ENCODE data around the gene CEBPA.
"Not testable (repeated sequence)": the region's sequence is repeated elsewhere in the genome, so short reads cannot be mapped to it uniquely, and the experiment has no call there.

The CEBPA gene

DNA sequence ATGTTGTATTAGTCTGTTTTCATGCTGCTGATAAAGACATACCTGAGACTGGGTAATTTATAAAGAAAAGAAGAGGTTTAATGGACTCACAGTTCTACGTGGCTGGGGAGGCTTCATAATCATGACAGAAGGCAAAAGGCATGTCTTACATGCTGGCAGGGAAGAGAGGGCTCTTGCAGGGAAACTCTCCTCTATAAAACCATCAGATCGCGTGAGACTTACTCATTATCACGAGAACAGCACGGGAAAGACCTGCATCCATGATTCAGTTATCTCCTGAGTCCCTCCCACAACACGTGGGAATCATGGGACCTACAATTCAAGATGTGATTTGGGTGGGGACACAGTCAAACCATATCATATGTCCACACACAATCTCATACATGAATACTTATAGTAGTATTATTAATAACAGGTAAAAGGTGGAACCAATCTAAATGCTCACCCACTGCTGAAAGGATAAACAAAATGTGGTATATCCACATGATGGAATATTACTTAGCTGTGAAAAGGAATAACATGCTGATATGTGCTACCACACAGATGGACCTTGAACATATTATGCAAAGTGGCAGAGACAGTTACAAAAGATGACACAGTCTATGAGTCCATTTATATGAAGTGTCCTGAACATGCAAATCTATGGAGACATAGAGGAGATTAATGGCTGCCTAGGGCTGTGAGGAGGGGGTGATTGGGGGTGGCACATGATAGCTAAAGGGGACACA, 20.9 kb upstream of the CEBPA start:
- DNase-seq = no peak

DNA sequence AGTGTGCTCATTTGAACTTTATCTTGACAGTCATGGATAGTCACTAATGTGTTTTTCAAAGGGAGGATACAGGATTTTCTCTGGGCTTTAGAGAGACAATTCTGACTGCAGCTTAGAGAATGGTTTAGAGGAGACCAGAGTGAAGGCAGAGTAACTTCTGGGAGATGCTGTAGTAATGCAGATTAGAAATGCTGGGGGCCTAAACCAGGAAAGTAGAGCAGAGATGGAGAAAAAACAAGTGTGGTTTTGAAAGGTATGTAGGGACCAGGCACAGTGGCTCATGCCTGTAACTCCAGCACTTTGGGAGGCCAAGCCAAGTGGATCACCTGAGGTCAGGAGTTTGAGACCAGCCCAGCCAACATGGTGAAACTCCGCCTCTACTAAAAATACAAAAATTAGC, 18.3 kb upstream of the CEBPA start:
- no peak for DNase-seq

DNA sequence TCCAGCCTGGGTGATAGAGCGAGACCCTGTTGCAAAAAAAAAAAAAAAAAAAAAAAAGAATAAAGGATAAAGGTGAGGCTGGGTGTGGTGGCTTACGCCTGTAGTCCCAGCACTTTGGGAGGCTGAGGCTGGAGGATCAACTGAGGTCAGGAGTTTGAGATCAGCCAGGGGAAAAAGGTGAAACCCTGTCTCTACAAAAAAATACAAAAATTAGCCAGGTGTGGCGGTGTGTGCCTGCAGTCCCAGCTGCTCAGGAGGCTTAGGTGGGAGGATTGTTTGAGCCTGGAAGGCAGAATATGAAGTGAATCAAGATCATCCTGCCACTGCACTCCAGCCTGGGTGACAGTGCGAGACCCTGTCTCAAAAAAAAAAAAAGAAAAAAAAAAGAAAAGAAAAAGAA, 15.7 kb upstream of the CEBPA start:
- not testable (repeated sequence) for DNase-seq

DNA sequence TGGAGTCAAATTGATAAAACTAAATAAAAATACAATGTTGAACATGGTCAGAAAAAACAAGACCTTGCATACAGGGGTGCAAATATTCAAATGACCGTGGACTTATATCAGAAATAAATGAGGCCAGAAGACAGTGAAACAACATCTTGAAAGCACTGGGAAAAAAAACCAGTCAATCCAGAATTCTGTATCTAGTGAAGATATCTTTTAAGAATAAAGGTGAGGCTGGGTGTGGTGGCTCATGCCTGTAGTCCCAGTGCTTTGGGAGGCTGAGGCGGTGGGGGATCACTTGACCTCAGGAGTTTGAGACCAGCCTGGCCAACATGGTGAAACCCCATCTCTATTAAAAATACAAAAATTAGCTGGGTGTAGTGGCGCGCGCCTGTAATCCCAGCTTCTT, 15.2 kb upstream of the CEBPA start:
- DNase-seq = no peak

DNA sequence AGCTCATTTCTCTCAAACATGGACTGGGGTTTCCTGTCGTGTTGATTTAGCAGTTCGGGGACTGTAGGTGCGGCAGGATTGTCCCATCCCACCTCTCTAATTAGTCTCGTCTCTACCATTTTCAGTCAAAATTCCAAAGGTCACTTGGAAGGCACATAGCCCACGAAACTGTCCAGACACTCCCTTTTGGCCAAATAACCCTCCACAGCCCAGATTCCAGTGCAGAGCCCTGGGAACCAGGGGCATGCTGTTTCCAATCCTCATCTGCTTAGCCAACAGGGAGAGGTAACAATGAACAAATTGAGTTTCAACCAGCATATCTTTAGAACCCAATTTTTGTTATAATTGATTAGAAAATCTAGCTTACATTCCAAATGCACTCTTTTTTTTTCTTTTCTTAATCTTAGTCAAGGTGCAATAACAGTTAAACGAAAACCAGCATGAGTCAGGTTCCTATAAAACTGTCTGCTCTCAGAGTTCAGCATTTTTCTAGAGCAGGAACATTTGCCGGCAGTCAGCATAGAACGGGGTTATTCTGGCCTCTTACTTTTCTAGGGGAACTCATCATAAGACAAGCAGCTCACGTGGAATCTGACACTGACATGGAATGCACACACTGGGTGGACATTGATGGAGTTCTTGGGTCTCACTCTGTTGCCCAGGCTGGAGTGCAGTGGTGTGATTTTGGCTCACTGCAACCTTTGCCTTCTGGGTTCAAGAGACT, 14.4 kb upstream of the CEBPA start:
- DNase-seq = no peak

DNA sequence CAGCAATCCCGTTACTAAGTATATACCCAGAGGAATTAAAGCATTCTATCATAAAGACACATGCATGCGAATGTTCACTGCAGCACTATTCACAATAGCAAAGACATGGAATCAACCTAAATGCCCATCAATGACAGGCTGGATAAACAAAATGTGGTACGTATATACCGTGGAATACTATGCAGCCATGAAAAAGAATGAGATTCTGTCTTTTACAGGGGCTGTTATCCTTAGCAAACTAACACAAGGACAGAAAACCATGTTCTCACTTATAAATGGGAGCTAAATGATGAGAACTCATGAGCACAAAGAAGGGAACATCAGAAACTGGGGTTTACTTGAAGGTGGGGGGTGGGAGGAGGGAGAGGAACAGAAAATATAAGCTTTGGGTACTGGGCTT, 10.5 kb upstream of the CEBPA start:
- not testable (repeated sequence) for DNase-seq

DNA sequence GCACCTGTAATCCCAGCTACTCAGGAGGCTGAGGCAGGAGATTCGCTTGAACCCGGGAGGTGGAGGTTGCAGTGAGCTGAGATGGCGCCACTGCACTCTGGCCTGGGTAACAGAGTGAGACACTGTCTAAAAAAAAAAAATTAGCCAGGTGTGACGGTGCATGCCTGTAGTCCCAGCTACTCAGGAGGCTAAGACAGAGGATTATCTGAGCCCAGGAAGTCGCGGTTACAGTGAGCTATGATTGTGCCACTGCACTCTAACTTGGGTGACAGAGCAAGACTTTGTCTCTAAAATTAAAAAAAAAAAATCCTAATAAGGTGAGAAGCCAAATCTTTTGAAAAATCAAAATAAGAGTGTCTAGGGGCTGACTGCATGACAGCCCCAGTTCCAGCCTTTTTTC, 9.7 kb upstream of the CEBPA start:
- no peak for DNase-seq

DNA sequence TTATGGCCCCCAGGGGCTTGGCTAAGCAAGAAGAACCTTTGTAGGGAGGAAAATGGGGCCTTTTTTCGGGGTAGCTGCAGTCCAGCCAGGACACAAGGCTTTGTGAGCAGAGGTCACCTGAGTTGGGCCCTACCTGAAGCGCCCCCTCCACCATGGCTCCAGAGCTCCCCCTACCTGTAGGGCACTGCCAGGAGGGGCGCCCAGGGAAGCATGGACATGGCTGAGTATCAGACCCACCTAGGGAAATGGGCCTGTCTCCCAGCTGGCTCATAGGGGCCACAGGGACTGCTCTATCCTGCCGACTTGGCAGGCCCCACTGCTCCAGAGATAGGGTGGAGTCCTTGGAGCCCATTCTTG, 9.0 kb upstream of the CEBPA start:
- DNase-seq = no peak

DNA sequence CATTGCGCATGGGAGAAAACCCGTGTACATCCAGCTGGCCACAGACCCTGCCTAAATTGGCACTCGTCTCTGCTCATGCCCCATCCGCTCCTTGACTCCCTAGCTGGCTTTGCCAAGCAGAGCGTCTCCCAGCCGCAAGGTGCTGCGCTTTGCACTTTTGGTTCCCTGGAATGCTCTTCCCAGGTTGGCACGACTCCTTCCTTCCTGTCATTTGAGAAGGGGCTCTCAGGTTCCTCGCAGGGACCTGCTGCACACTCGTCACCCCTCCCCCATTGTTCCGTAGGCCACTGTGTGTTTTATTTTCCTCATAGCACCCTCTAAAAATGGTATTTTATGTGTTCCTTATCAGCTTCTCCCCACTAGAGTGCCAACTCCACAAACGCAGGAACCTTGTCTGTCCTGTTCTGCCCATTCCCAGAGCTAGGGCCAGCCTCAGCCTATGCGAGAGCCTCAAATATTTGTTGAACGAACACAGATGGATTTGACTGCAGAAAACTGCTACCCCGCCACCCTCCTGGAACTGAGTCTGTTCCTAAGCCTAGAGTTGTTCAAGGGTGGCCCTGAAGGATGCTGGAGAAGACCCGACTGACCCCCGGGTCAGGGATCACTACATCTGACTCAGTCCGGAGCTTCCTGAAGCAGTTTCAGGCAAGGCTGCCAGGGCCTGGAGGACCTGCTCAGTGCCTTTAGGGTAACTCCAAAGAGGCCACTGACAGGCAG, 8.4 kb upstream of the CEBPA start:
- DNase-seq = no peak

DNA sequence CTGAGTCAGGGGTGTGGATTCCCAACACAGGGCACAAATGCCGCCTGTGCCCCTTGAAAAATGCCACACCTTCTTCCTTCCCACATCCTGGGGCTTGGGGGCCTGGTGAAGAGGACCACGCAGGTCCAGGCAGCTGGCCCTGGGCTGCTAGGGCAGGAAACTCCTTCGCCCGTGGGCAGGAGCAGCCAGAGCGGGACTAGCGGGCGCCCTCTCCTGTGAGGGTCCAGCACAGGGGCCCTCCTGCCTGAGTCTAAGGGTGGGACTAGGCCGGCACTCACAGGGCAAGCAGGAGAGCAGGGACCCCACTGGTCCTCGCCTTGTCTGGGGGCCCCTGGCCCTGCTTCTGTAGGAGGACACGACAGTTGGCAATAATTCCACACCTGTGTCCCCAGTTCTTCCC, 7.5 kb upstream of the CEBPA start:
- DNase-seq = no peak

DNA sequence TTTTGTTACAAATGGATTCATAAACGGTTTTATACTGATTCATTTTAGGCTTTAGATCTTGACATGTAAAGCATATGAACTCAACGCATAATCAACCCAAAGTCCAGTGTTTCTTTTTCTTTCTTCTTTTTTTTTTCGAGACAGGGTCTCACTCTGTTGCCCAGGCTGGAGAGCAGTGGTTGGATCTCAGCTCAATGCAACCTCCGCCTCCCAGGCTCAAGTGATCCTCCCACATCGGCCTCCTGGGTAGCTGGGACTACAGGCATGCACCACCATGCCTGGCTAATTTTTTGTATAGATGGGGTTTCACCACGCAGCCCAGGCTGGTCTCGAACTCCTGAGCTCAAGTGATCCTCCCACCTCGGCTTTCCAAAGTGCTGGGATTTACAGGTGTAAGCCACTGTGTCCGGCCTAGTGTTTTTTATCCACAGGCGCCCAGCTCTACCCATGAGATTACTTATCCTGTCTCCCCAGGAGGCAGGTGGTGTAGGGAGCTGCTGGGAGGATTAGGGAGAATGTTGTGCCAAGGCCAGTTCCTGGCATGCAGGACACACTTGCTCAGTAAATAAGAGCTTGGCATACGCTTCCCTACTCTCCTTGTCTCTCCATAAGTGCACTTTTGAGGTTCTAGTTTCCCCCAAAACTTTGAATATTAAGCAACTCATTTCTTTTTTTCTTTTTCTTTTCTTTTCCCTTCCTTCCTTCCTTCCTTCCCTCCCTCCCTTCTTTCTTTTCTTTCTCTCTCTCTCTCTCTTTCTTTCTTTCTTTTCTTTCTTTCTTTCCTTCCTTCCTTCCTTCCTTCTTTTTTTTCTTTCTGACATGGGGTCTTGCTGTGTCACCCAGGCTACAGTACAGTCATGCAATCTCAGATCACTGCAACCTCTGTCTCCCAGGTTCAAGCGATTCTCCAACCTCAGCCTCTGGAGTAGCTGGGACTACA, 4.8 kb upstream of the CEBPA start:
- no peak for DNase-seq

DNA sequence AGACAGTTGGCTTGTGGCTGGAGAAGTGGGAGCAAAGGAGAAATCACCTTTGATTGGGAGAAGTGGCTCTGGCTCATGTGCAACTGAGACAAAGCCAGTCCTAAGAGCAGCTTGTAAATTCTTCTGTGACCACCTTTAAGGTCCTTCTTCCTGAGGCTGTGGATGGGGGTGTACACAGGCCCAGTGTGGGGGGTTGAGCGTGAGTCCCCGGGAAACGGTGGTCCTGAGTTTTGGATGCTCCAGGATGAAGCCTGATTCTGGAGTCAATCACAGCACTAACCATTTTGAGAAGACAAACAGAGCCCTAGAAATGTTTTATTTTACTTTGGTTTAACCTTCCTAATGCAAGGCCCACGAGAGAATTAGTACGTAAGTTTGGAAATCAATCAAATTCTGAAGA, 3.9 kb upstream of the CEBPA start:
- no peak for DNase-seq

DNA sequence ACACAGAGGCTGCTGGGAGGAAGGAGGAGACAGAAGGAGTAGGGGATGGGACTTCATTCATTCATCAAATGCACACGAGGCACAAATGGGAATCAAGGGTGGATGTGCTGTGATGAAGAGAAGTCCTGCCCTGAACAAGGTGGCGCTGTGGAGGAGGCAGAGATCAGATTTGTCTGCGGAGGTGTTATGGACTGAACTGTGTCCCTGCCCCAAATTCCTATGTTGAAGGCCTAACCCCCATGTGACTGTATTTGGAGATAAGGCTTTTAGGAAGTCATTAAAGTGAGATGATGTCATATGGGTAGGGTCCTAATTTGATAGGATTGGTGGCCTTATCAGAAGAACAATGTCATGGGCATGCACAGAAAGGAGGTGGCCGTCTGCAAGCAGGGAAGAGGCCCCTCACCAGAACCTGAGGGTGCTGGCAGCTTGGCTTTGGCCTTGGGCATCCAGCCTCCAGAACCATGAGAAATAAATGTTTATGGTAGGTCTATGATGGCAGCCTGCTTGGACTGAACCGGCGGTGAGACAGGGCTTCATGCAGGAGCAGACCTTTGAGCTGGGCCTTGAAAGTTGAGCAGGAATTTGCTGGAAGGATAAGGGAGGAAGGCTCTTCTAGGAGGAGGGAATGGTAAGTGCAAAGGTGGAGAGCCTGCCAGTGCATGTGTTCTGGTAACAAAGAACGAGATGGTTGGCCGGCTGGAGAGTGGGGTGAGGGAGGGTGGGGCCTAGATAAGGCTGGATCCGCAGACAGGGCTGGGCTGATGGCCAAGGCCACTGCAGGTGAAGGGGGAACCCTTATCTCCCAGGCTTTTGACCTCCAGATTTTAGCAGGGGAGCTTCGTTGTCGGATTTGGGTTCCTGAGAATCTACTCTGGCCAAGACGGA, 2.7 kb upstream of the CEBPA start:
- no peak for DNase-seq

DNA sequence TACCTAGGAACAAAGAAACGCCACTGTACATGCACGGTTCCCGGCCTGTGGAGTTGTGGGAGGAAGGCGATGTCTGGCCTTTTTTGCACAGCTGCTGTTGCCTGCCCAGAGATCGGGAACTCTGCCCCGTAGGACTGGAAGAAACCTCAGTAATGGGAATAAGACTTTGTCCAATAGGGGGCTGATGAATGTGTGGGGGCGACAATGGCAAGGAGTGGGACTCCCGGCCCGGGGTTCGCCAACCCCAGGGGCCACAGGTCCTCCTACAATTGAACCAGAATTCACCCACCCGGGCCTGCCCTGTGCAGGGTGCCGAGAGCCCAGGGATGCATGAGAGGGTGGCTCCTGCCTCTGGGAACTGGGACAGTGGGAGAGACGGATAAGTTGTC, 2.0 kb upstream of the CEBPA start:
- DNase-seq = no peak

DNA sequence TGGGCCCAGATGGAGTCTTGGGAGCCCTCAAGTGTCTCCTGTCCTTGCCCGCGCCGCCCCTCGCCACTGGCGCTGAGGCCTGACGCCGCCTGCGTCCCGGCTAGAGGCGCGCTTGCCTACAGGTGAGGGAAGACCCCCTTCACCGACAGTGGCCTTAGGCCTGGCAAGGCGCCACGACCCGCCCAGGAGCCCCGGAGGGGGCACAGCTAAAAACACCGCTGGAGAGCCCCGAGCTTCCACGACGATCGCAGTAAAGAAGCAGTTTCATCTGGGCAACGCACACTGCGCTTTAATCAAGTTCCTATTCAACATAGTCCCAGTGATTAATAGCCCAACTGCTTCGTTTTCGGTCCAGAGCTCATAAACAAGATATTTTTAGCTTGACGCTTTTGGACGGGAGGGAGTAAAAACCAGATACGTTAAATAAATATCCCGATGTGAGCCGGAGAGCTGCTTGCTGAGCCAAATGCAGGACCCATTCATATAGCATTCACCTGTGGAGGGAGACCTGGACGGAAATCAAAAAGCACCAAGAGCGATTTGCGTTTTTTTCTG, 1.5 kb upstream of the CEBPA start:
- DNase-seq = no peak

DNA sequence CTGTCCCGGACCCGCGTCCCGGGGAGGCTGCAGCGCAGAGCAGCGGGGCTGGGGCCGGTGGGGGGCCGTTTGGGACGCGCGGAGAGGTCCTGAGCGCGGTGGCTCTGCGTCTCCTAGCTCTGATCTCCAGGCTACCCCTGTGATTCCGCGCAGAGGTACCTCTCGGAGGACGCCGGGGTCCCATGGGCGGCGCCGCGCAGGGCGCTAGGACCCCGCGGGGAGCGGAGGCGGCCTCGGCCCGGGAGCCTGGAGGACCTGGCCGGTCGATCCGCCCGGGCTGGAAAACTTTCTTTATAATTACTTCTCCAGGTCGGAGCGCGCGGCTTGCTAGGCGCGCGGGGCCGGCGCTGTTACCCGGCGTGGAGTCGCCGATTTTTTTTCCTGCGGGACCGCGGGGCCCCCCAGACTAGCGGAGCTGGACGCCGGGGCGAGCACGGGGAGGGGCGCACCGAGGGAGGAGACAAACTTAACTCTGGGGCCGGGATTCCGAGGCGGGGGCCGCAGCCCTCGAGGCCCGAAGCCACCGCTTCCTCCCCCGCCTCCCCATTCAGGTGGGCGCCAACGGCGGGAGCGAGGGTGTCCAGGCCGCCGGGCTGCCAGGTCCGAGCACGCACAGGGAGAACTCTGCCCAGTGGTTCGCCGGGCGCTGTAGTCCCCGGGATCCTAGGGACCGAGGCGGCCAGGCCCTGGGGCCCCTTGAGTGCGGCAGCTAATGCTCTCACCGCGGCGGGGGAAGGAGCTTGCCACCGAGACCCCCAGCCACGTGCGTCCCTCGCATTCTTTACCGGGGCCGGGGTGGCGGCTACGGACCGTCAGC, 848 bp upstream of the CEBPA start:
- DNase-seq = no peak

DNA sequence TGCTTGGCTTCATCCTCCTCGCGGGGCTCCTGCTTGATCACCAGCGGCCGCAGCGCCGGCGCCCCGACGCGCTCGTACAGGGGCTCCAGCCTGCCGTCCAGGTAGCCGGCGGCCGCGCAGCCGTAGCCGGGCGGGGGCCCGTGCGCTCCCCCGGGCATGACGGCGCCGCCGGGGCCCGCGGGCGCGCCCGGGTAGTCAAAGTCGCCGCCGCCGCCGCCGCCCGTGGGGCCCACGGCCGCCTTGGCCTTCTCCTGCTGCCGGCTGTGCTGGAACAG, 497 bp downstream of the CEBPA start:
- no peak for DNase-seq

DNA sequence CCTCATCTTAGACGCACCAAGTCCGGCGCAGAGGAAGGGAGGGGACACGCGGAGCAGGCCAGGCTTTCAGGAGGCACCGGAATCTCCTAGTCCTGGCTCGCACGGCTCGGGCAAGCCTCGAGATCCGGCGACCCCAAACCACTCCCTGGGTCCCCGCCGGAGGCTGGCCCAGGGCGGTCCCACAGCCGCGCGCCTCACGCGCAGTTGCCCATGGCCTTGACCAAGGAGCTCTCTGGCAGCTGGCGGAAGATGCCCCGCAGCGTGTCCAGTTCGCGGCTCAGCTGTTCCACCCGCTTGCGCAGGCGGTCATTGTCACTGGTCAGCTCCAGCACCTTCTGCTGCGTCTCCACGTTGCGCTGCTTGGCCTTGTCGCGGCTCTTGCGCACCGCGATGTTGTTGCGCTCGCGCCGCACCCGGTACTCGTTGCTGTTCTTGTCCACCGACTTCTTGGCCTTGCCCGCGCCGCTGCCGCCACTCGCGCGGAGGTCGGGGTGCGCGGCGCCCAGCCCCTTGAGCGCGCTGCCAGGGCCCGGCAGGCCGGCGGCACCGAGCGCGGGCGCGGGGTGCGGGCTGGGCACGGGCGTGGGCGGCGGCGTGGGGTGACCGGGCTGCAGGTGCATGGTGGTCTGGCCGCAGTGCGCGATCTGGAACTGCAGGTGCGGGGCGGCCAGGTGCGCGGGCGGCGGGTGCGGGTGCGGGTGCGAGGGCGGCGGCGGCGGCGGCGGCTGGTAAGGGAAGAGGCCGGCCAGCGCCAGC, 1.0 kb downstream of the CEBPA start:
- no peak for DNase-seq

DNA sequence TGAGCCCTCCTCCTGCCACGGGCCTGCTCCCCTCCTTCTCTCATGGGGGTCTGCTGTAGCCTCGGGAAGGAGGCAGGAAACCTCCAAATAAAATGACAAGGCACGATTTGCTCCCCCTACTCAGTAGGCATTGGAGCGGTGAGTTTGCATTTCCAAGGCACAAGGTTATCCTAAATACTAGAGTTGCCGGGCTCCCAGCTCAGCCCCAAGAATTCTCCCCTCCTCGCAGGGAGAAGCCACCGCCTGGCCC, 1.5 kb downstream of the CEBPA start:
- no peak for DNase-seq

DNA sequence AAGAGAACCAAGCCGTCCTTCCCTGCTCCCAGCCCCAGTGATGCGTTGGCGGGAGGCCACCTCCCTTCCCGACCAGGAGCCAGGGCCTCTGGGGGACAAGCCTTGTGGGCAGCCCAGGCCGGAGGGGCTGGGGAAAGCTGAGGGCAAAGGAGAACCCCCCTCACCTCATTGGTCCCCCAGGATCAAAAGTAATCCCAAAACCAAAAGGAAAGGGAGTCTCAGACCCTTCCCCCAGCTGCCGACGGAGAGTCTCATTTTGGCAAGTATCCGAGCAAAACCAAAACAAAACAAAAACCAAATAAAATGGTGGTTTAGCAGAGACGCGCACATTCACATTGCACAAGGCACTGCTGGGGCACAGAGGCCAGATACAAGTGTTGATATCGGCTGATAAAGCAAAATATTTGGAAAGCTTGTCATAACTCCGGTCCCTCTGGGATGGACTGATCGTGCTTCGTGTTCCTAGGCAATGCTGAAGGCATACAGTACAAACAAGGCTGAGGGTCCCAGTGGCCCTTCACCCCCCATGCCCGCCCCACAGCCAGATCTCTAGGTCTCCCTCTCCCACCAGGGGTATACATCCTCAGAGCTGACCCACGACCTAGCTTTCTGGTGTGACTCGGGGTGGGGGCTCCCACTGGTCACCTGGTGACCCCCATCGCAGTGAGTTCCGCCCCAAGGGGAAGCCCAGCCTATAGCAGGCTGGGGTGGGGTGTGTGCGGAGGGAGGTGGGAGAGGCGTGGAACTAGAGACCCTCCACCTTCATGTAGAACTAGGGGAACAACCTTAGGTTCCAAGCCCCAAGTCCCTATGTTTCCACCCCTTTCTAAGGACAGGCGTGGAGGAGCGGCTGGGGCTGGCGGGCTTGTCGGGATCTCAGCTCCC, 2.1 kb downstream of the CEBPA start:
- DNase-seq = no peak
